GM12891 (cell line): Measurements from ENCODE around the gene ACOD1.

Experiments
- POLR2A ChIP-seq: IDR thresholded peaks from 2 replicates; pipeline ENCODE4 v1.6.1; 2011; ENCODE audit warnings: low read depth, low read length, control low read depth
- POLR2AphosphoS5 ChIP-seq: IDR thresholded peaks from 2 replicates; pipeline ENCODE4 v1.6.1; 2011; ENCODE audit warnings: low read depth, low read length, control low read depth
- TAF1 ChIP-seq: IDR thresholded peaks from 2 replicates; pipeline ENCODE4 v1.6.1; 2011; ENCODE audit warnings: low read depth, low read length, control low read depth

DNA sequence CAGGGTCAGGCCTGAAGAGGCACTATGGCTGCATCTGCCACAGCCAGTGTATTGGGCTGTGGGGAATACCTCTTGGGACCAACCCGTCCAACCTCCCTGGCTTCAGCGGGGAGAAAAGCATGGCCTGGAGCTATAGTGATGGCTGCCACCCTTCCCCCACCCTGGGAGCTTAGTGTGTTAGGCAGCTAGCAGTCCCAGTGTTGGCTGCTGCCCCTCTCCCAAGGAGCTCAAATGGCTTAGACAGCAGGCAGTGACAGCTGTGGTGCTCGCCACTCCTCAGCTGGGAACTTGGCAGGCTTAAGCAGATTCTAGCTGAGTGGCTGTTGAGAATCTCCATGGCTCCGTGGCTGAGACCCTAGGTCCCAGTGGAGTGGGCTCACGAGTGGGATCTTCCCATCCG is 19.7 kb downstream of the ACOD1 start:
- no peak for TF ChIP-seq POLR2A
- no peak for TF ChIP-seq TAF1
- TF ChIP-seq POLR2AphosphoS5, result no peak
